Measurements from ENCODE around the gene MAN2C1.

GRCh38 chr15:75403892-75404291 is 35.5 kb upstream of the MAN2C1 start:
- TF ChIP-seq CTCF (conservative IDR thresholded peaks at IDR 0.05) (no peak), ZFX (IDR thresholded peaks at IDR 0.05) (no peak)

Data from C4-2B (cell line).